ENCODE results near the gene ARHGAP26. TPM values are rescaled to one million over a fixed set of nuclear protein-coding genes. Genes with fewer than 3 reads are reported as not detected.

Gene ARHGAP26
- total and polyA plus RNA-seq, 9 donors: 1.9 to 47.1 (median 12.0) TPM

DNA sequence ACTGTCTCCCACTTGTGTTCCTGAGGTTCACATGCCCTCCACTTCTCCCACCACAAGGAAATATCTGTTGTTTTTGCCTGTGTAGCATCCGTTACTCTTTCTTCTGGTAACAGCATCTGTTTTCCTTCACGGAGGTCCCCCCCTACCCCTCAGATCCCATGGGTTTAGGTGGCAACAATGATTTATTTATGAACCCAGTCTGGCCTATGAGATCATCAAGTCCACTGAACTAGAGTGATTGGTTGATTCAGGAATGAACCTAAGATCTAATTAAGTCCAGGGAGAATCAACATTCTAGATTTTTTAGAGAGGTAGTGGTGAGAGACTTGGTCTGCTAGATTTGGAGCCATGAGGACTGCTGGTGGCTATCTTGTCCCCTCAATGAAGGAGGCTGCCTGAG lies 466.5 kb downstream of the ARHGAP26 start:
- no peak overlapping the region for H3K4me3 ChIP-seq
- intact Hi-C loops (cut with DNase I): no loop called here
- no peaks in the 10 kb centered on the region for H3K36me3 ChIP-seq
- 61 to 81% (median 65%) methylated on average over 2 of the region's 2 CpGs for WGBS, 3 donors
- TF ChIP-seq POLR2A (IDR thresholded peaks at IDR 0.05) (no peak), EP300 (IDR thresholded peaks at IDR 0.05) (no peak)
- TF ChIP-seq, protein P1, sequence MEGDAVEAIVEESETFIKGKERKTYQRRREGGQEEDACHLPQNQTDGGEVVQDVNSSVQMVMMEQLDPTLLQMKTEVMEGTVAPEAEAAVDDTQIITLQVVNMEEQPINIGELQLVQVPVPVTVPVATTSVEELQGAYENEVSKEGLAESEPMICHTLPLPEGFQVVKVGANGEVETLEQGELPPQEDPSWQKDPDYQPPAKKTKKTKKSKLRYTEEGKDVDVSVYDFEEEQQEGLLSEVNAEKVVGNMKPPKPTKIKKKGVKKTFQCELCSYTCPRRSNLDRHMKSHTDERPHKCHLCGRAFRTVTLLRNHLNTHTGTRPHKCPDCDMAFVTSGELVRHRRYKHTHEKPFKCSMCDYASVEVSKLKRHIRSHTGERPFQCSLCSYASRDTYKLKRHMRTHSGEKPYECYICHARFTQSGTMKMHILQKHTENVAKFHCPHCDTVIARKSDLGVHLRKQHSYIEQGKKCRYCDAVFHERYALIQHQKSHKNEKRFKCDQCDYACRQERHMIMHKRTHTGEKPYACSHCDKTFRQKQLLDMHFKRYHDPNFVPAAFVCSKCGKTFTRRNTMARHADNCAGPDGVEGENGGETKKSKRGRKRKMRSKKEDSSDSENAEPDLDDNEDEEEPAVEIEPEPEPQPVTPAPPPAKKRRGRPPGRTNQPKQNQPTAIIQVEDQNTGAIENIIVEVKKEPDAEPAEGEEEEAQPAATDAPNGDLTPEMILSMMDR (IDR thresholded peaks at IDR 0.05): no peak
- DNase-seq: no peak
- H3K27ac ChIP-seq: no peak overlapping the region
- no peaks in the 10 kb centered on the region for H3K9me3 ChIP-seq
- H3K27me3 ChIP-seq: no peaks in the 10 kb centered on the region
- no peaks in the 10 kb centered on the region for H3K4me1 ChIP-seq (ENCODE audit: insufficient read depth)

DNA sequence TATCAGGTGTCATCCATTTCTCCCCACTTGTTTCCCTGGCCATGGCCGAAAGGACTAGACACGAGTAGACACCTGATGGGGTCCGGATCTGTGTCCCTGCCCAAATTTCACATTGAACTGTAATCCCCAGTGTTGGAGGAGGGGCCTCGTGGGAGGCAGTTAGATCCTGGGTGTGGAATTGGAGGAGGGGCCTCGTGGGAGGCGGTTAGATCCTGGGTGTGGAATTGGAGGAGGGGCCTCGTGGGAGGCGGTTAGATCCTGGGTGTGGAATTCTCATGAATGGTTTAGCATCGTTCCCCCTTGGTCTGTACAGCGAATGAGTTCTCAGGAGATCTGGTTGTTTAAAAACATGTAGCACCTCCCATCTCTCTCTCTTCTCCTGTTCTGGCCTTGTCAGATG lies 467.5 kb downstream of the ARHGAP26 start:
- Histone ChIP-seq H3K27me3 (no peaks in the 10 kb centered on the region), H3K36me3 (no peaks in the 10 kb centered on the region), H3K4me1 (ENCODE audit: insufficient read depth) (no peaks in the 10 kb centered on the region), H3K9me3 (no peaks in the 10 kb centered on the region), H3K4me3 (no peak overlapping the region), H3K27ac (no peak overlapping the region)
- intact Hi-C loops (cut with DNase I): no loop called here
- TF ChIP-seq, protein P1 (IDR thresholded peaks at IDR 0.05): no peak
- TF ChIP-seq POLR2A (IDR thresholded peaks at IDR 0.05): no peak
- DNase-seq: no peak
- 89 to 95% (median 93%) methylated on average over 10 of the region's 10 CpGs for WGBS, 3 donors

DNA sequence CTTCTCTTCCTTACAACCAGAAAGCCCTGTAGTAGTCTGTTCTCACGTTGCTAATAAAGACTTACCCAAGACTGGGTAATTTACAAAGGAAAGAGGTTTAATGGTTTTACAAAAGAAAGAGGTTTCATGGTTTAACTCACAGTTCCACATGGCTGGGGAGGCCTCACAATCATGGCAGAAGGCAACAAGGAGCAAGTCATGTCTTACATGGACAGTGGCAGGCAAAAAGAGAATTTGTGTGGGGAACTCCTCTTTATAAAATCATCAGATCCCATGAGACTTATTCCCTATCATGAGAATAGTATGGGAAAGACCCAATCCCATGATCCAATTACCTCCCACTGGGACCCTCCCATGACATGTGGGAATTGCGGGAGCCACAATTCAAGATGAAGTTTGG lies 468.4 kb downstream of the ARHGAP26 start:
- H3K4me1 ChIP-seq (ENCODE audit: insufficient read depth): no peaks in the 10 kb centered on the region
- no peaks in the 10 kb centered on the region for H3K36me3 ChIP-seq
- intact Hi-C loops (cut with DNase I): no loop called here
- H3K9me3 ChIP-seq: no peaks in the 10 kb centered on the region
- 89 to 98% (median 95%) methylated on average over 2 of the region's 2 CpGs for WGBS, 3 donors
- H3K4me3 ChIP-seq: no peak overlapping the region
- TF ChIP-seq EP300 (IDR thresholded peaks at IDR 0.05) (no peak), POLR2A (IDR thresholded peaks at IDR 0.05) (no peak)
- TF ChIP-seq, protein P1 (IDR thresholded peaks at IDR 0.05): no peak
- H3K27me3 ChIP-seq: no peaks in the 10 kb centered on the region
- no peak overlapping the region for H3K27ac ChIP-seq
- no peak for DNase-seq

DNA sequence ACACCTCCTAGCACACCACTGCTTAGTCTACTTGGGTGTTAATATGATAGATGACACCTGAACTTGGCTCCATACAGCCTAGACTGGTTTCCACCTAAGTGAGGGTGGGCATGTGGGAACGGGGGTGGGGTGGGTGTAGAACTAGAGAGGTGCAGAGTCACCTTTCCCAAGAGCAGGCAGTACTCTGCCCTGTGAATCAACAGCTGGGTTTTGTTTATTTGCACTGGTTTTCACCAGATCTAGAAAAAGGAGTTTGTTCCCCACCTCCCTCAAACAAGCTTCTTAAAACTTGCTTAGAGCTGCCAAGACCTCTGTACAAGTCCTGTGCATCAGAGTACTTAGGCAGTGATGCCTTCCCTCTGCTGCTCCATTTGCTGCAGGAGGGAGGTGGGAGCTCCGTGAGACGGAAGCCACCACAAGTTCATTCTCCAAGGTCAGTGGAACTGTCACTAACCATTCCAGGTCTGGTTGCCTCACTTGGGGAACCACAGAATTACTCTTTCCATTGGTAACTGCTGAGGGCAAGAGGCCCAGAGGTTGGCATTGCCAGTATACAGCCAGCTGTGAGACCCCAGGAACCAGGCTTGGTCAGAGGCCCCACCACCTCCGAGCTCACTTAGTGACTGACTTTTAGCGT lies 469.8 kb downstream of the ARHGAP26 start:
- H3K36me3 ChIP-seq: no peaks in the 10 kb centered on the region
- H3K27ac ChIP-seq: no peak overlapping the region
- WGBS, 3 donors: 67 to 69% (median 68%) methylated on average over 5 of the region's 5 CpGs
- H3K4me3 ChIP-seq: no peak overlapping the region
- no peak for TF ChIP-seq POLR2A (IDR thresholded peaks at IDR 0.05)
- TF ChIP-seq, protein P1 (IDR thresholded peaks at IDR 0.05): no peak
- no peak for TF ChIP-seq EP300 (IDR thresholded peaks at IDR 0.05)
- DNase-seq: no peak
- H3K27me3 ChIP-seq: no peaks in the 10 kb centered on the region
- H3K9me3 ChIP-seq: no peaks in the 10 kb centered on the region
- H3K4me1 ChIP-seq (ENCODE audit: insufficient read depth): no peaks in the 10 kb centered on the region
- intact Hi-C loops (cut with DNase I): no loop called here
